D721Med (cell line): ENCODE measurements around the gene TRMT13.

Source experiments
- DNase-seq: peaks from one replicate; pipeline ENCODE4 v3.0.0; 2011; ENCODE audit warnings: low spot score; ENCODE audit not compliant: insufficient read length
- FAIRE-seq: peaks from 2 replicates; lab custom pipeline; 2011; peaks lifted over from hg19 to GRCh38; lab: Jason Lieb, UNC
- CTCF ChIP-seq: IDR thresholded peaks from 2 replicates; pipeline ENCODE4 v1.5.1; 2012; ENCODE audit warnings: mild to moderate bottlenecking, control low read depth; ENCODE audit not compliant: insufficient read depth; ENCODE audit errors: missing control alignments

The TRMT13 gene

GRCh38 chr1:100109554-100110066 lies 23.4 kb upstream of the TRMT13 start:
- FAIRE-seq = no peak
- DNase-seq = no peak

GRCh38 chr1:100115524-100115923 lies 17.4 kb upstream of the TRMT13 start:
- FAIRE-seq (no peak), DNase-seq (no peak)
- no peak for TF ChIP-seq CTCF

More at GRCh38 chr1:100109554-100110066, 23.4 kb upstream of the TRMT13 start:
- no peak for TF ChIP-seq CTCF

- FAIRE-seq (no peak), DNase-seq (no peak)
These were observed 10.8 kb upstream of the TRMT13 start for GRCh38 chr1:100122177-100122576.

GRCh38 chr1:100127226-100127625 lies 5.7 kb upstream of the TRMT13 start:
- DNase-seq (no peak), FAIRE-seq (no peak)
- TF ChIP-seq CTCF = no peak

More at GRCh38 chr1:100122177-100122576, 10.8 kb upstream of the TRMT13 start:
- no peak for TF ChIP-seq CTCF

GRCh38 chr1:100130552-100131077 lies 2.3 kb upstream of the TRMT13 start:
- no peak for FAIRE-seq
- DNase-seq = no peak
- TF ChIP-seq CTCF = no peak

GRCh38 chr1:100131623-100132022 lies 1.3 kb upstream of the TRMT13 start:
- peak; percentile 29 for FAIRE-seq
- TF ChIP-seq CTCF = no peak
- DNase-seq = no peak

GRCh38 chr1:100134872-100135271 lies 1.9 kb downstream of the TRMT13 start:
- no peak for FAIRE-seq
- DNase-seq = no peak
- peak; percentile 11 for TF ChIP-seq CTCF
